B cell (primary cell): ENCODE data around the gene ABHD10.

Source experiments
- CTCF ChIP-seq: fragments of 200-600 bp; IDR thresholded peaks from one replicate; pipeline ENCODE4 v1.8.0; 2022; ENCODE audit warnings: antibody characterized with exemption, mild to moderate bottlenecking
- EZH2 ChIP-seq: IDR thresholded peaks from 2 replicates; pipeline ENCODE4 v1.6.1; 2012; ENCODE audit warnings: borderline replicate concordance, low read depth, mild to moderate bottlenecking, moderate library complexity, low read length; ENCODE audit not compliant: insufficient read depth, poor library complexity, severe bottlenecking

DNA sequence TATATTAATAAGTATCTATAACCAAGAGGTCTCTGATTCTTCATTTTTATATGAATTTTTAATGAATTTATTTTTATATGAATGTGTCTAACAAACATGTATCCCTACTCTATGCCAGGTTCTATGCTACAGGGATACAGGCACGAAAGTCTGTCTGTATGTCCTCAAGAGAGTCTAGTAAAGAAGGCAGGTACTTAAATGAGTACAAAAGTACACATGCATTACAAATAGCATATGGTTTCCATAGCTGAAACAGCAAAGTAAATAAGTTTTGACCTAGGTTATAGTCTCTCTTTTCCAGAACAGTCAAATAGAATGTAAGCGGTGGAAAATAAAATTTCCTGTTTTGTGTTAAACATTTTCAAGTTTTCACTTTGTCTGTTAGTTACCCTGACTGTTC is 13.3 kb upstream of the ABHD10 start:
- TF ChIP-seq CTCF (no peak), EZH2 (no peak)
